GM12864 (cell line): ENCODE data around the gene ABCC3.

Source experiments
- DNase-seq: peaks from one replicate; pipeline ENCODE4 v3.0.0-alpha.2; 2011; ENCODE audit warnings: low read depth
- H3K4me3 ChIP-seq: 2 replicates; pipeline ENCODE4 v1.5.1; 2011; ENCODE audit warnings: mild to moderate bottlenecking, low read depth, low read length, control low read depth
- CTCF ChIP-seq: IDR thresholded peaks from 2 replicates; pipeline ENCODE4 v1.5.1; 2011; ENCODE audit warnings: low read depth, mild to moderate bottlenecking, moderate library complexity, low read length, control low read depth, inconsistent platforms; ENCODE audit errors: missing control alignments

ABCC3 gene

GRCh38 chr17:50638966-50639713, 4.5 kb downstream of the ABCC3 start:
- no peak for TF ChIP-seq CTCF
- H3K4me3 ChIP-seq: no peak overlapping the region
- no peak for DNase-seq

DNA sequence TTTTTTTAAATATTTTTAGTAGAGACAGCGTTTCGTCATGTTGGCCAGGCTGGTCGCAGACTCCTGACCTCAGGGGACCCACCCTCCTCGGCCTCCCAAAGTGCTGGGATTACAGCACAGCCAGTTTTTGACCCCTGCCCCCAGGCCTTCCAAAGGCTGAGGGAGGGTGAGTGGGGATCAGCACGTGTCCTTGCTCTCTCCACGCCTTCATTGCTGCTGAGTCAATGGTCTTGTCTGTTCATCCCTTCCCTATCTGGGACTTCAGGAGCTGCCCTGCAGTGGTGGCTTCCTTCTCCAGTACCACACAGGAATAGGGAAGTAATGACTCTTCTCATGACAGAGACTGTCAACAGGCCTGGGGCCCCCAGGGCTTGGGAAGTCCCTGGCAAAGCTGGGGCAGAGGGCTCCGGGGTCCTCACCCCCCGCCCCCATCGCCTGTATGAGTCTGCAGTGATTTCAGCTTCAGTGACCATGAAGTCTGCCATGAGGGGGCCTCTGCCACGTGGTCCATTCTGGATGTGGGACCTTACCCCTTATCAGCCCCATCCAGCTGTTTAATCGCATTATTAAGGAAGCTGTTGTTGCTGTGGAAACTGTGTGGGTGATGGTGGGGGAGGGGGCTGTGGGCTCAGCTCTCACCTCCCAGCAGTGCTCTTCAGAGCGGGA, 6.1 kb downstream of the ABCC3 start:
- no peak for DNase-seq
- TF ChIP-seq CTCF: no peak

GRCh38 chr17:50641357-50641756, 6.7 kb downstream of the ABCC3 start:
- TF ChIP-seq CTCF: no peak
- no peak overlapping the region for H3K4me3 ChIP-seq
- DNase-seq: no peak

More for the DNA sequence above, 6.1 kb downstream of the ABCC3 start:
- H3K4me3 ChIP-seq: no peak overlapping the region

GRCh38 chr17:50642071-50642721, 7.5 kb downstream of the ABCC3 start:
- no peak for DNase-seq

GRCh38 chr17:50642722-50643656, 8.3 kb downstream of the ABCC3 start:
- no peak for DNase-seq
- H3K4me3 ChIP-seq: no peak overlapping the region
- no peak for TF ChIP-seq CTCF

More at GRCh38 chr17:50642071-50642721, 7.5 kb downstream of the ABCC3 start:
- TF ChIP-seq CTCF: no peak
- no peak overlapping the region for H3K4me3 ChIP-seq
